DND-41 (cell line): ENCODE results near the gene KCNH1.

Source experiments
- ATAC-seq: fragments of 200-7000 bp; cut with Tn5 transposase; 3 replicates; pipeline ENCODE4 v1.9.1; 2021; ENCODE audit warnings: low read depth; ENCODE audit not compliant: insufficient read depth
- DNase-seq: peaks from one replicate; pipeline ENCODE4 v3.0.0-alpha.2; 2020
- H2AFZ ChIP-seq: 2 replicates; pipeline ENCODE4 v1.6.0; 2012; ENCODE audit warnings: low read depth, low read length
- H3K27ac ChIP-seq: 2 replicates; pipeline ENCODE4 v1.5.1; 2012; ENCODE audit warnings: low read length, inconsistent platforms
- H3K27me3 ChIP-seq: fragments of 200-600 bp; sonication (generic); 2 replicates; pipeline ENCODE4 v1.6.0; 2012; ENCODE audit warnings: low read length, mild to moderate bottlenecking, inconsistent platforms; ENCODE audit not compliant: insufficient read depth, poor library complexity
- H3K36me3 ChIP-seq: 2 replicates; pipeline ENCODE4 v1.5.1; 2012; ENCODE audit warnings: low read length, inconsistent platforms; ENCODE audit not compliant: insufficient read depth
- H3K4me1 ChIP-seq: 2 replicates; pipeline ENCODE4 v1.5.1; 2012; ENCODE audit warnings: mild to moderate bottlenecking, low read length; ENCODE audit not compliant: insufficient read depth
- H3K4me2 ChIP-seq: 2 replicates; pipeline ENCODE4 v1.6.0; 2012; ENCODE audit warnings: mild to moderate bottlenecking, moderate library complexity, low read length, inconsistent platforms; ENCODE audit not compliant: insufficient read depth
- H3K4me3 ChIP-seq, 2 experiments: fragments of 200-600 bp in 1 of 2; shearing (Covaris generic) in 1 of 2; 2 replicates each; pipeline ENCODE4 v1.5.1; 2012 to 2016; ENCODE audit warnings: inconsistent platforms in 2 of 2, low read length in 2 of 2, mild to moderate bottlenecking in 2 of 2, low read depth in 1 of 2, moderate library complexity in 1 of 2
- H3K79me2 ChIP-seq: 2 replicates; pipeline ENCODE4 v1.6.0; 2012; ENCODE audit warnings: low read length, inconsistent platforms; ENCODE audit not compliant: insufficient read depth
- H3K9ac ChIP-seq: 2 replicates; pipeline ENCODE4 v1.6.0; 2012; ENCODE audit warnings: low read depth, mild to moderate bottlenecking, inconsistent platforms, low read length, moderate library complexity
- H3K9me3 ChIP-seq: 2 replicates; pipeline ENCODE4 v1.5.1; 2012; ENCODE audit warnings: low read length, moderate library complexity, mild to moderate bottlenecking, inconsistent platforms; ENCODE audit not compliant: insufficient read depth, severe bottlenecking
- H4K20me1 ChIP-seq: 2 replicates; pipeline ENCODE4 v1.6.0; 2012; ENCODE audit warnings: low read length; ENCODE audit not compliant: insufficient read depth
- EZH2 ChIP-seq: IDR thresholded peaks from 3 replicates; pipeline ENCODE4 v1.6.1; 2012; ENCODE audit warnings: borderline replicate concordance, low read depth, mild to moderate bottlenecking, moderate library complexity, low read length, inconsistent platforms; ENCODE audit not compliant: severe bottlenecking
- TF ChIP-seq, protein P1 (sequence below): IDR thresholded peaks from 2 replicates; pipeline ENCODE4 v1.5.1; 2012; ENCODE audit warnings: borderline replicate concordance, low read length, moderate library complexity, mild to moderate bottlenecking; ENCODE audit not compliant: poor library complexity, severe bottlenecking; ENCODE audit errors: extremely low read depth

KCNH1 gene

DNA sequence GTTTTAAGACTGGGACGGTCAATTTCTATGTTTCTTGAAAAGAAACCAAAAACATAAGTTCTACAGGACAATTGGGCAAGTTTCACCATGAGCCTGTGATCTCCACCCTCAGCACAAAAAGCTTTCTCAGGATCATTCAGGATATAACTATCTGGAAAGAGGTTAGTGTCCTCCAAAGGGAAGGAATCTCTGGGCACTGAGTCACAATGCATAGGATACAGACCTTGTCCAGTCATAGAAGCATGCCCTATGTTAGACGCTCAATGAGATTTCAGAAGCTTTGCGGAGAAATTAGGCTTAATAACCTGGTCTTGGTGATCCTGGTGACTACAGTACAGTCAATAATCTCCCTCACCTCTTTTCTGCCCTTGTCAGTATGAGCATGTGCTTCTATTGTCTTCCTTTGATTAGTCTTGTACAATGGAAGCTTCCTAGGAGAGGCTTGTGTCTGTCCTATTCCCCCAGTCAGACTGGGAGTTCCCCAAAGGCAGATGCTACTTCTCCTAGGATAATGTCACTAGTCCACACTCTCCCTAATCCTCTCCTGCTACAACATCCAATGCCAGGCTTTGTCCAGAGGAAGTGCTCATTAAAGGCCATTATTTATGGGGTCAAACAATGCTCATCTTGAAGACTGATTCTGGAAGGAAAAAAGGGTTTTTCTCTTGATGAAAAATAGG, 97.4 kb downstream of the KCNH1 start:
- Histone ChIP-seq H2AFZ (no peak overlapping the region), H3K36me3 (no peaks in the 10 kb centered on the region), H3K9ac (no peak overlapping the region), H3K27me3 (no peaks in the 10 kb centered on the region), H3K4me3 (no peak overlapping the region), H3K9me3 (no peaks in the 10 kb centered on the region), H3K27ac (no peak overlapping the region), H4K20me1 (no peaks in the 10 kb centered on the region), H3K4me2 (no peak overlapping the region), H3K4me1 (no peaks in the 10 kb centered on the region), H3K79me2 (no peaks in the 10 kb centered on the region)
- no peak for DNase-seq
- TF ChIP-seq EZH2: no peak
- TF ChIP-seq, protein P1, sequence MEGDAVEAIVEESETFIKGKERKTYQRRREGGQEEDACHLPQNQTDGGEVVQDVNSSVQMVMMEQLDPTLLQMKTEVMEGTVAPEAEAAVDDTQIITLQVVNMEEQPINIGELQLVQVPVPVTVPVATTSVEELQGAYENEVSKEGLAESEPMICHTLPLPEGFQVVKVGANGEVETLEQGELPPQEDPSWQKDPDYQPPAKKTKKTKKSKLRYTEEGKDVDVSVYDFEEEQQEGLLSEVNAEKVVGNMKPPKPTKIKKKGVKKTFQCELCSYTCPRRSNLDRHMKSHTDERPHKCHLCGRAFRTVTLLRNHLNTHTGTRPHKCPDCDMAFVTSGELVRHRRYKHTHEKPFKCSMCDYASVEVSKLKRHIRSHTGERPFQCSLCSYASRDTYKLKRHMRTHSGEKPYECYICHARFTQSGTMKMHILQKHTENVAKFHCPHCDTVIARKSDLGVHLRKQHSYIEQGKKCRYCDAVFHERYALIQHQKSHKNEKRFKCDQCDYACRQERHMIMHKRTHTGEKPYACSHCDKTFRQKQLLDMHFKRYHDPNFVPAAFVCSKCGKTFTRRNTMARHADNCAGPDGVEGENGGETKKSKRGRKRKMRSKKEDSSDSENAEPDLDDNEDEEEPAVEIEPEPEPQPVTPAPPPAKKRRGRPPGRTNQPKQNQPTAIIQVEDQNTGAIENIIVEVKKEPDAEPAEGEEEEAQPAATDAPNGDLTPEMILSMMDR: no peak
- no peak for ATAC-seq

DNA sequence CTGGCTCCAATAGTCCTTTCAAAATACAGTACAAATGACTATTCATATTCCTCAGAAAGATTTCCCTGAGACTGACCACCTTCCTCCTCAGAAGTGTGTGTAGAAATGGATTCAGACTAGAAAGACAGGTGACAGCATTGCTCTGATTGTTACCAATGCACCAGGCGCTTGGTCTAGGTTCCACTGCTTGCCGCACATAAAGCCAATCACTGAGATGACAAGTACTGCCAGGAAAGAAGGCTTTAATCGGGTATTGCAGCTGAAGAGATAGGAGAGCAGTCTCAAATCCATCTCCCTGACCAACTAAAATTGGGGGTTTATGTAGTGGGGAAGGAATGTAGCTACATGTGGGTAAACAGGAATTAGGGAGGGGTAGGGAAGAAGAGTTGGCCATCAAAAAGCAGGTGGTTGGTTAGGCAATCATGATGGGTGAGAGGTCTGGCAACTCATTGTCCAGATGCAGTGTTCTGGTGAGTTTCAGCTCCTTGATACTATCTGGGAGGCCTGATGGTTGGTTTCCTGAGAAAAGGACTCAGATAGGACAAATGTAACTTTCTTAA, 98.0 kb downstream of the KCNH1 start:
- ATAC-seq: no peak
- Histone ChIP-seq H3K4me3 (no peak overlapping the region), H3K36me3 (no peaks in the 10 kb centered on the region), H3K27ac (no peak overlapping the region), H3K9ac (no peak overlapping the region), H2AFZ (no peak overlapping the region), H3K4me1 (no peaks in the 10 kb centered on the region), H3K27me3 (no peaks in the 10 kb centered on the region), H3K79me2 (no peaks in the 10 kb centered on the region), H3K4me2 (no peak overlapping the region), H3K9me3 (no peaks in the 10 kb centered on the region), H4K20me1 (no peaks in the 10 kb centered on the region)
- no peak for TF ChIP-seq EZH2
- TF ChIP-seq, protein P1: no peak
- no peak for DNase-seq

- no peak for TF ChIP-seq EZH2
- TF ChIP-seq, protein P1: no peak
- ATAC-seq: no peak
- H4K20me1 ChIP-seq: no peaks in the 10 kb centered on the region
Measured at GRCh38 chr1:211033921-211034525, 99.9 kb downstream of the KCNH1 start.

More at GRCh38 chr1:211033921-211034525, 99.9 kb downstream of the KCNH1 start:
- Histone ChIP-seq H3K4me3 (no peak overlapping the region), H3K9me3 (no peaks in the 10 kb centered on the region), H2AFZ (no peak overlapping the region), H3K36me3 (no peaks in the 10 kb centered on the region), H3K4me1 (no peaks in the 10 kb centered on the region), H3K27me3 (no peaks in the 10 kb centered on the region), H3K9ac (no peak overlapping the region), H3K27ac (no peak overlapping the region), H3K79me2 (no peaks in the 10 kb centered on the region), H3K4me2 (no peak overlapping the region)
- no peak for DNase-seq
